ENCODE results near the gene IL10RB. TPM values are rescaled to one million over a fixed set of nuclear protein-coding genes. Genes with fewer than 3 reads are reported as not detected.
"Not testable (repeated sequence)": the region's sequence is repeated elsewhere in the genome, so short reads cannot be mapped to it uniquely, and the experiment has no call there.

IL10RB gene
- total and polyA plus RNA-seq, 2 donors (not counting 1 experiment from before 2014, with no cell fraction given), result 29.3 to 32.5 TPM

DNA sequence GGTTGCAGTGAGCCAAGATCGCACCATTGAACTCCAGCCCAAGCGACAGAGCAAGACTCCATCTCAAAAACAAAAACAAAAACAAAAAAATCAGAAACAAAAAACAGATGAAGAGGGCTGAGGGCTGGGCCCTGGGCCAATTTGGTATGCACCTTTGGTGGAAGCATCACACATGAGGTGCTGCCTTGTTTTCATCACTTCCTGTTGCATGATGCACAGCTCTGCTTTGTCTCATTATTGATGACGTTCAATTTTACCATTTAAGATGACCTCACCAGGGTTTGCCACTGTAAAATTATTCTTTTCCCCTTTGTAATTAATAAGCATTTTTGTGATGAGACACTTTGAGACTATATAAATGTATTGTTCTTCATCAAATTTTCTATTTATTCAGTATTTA lies 46.2 kb upstream of the IL10RB start:
- Mint-ChIP-seq H3K4me1 (peaks cover 38% of the 10 kb centered on the region), H3K27me3 (no peaks in the 10 kb centered on the region), H3K4me3 (no peak overlapping the region), H3K9me3 (ENCODE audit: insufficient read depth) (peaks cover 4% of the 10 kb centered on the region), H3K27ac (no peak overlapping the region)
- DNase-seq, result no peak
- CTCF ChIA-PET, result interaction anchor here (1.9 kb wide), 1 partner anchor 141 kb away, joined by 5 read pairs; no protein-coding TSS in a partner anchor
- no peaks in the 10 kb centered on the region for H3K27me3 ChIP-seq (replicated peaks in 1 of 4; ENCODE audit: control extremely low read depth in 1 of 4, control insufficient read depth in 3 of 4, insufficient read depth in 4 of 4, low read length in 3 of 4)
- intact Hi-C loops (cut with micrococcal nuclease), result no loop called here
- H3K79me2 ChIP-seq (ENCODE audit: control insufficient read depth, insufficient read depth, low read length), result no peaks in the 10 kb centered on the region
- no peak overlapping the region for H3K4me3 ChIP-seq (ENCODE audit: control extremely low read depth in 1 of 5, extremely low read depth in 1 of 5, insufficient read depth in 1 of 5, low read depth in 2 of 5, low read length in 4 of 5)
- no peak overlapping the region for H3K9ac ChIP-seq (ENCODE audit: low read length)
- no peak overlapping the region for H2AFZ ChIP-seq (ENCODE audit: insufficient read depth, low read depth, low read length, poor library complexity, severe bottlenecking)
- POLR2A ChIA-PET, result no interaction called here
- H3K36me3 ChIP-seq (replicated peaks in 1 of 2; ENCODE audit: control extremely low read depth in 1 of 2, control insufficient read depth in 1 of 2, extremely low read depth in 1 of 2, insufficient read depth in 2 of 2, low read length in 1 of 2), result no peaks in the 10 kb centered on the region
- TF ChIP-seq CTCF (IDR thresholded peaks at IDR 0.05) (no peak), EZH2 (IDR thresholded peaks at IDR 0.05; ENCODE audit: borderline replicate concordance, insufficient read depth, low read depth, low read length, poor library complexity, severe bottlenecking) (no peak)
- peaks cover 27% of the 10 kb centered on the region in 2 donors for H3K4me1 ChIP-seq (ENCODE audit: control insufficient read depth in 2 of 2, insufficient read depth in 2 of 2, low read length in 2 of 2)
- no CpG with 5 or more reads among the region's 3 CpGs for WGBS (ENCODE audit: insufficient coverage)
- ATAC-seq (ENCODE audit: low read depth), result no peak
- H3K9me3 ChIP-seq (ENCODE audit: control extremely low read depth in 1 of 3, control insufficient read depth in 2 of 3, insufficient read depth in 1 of 3, low read length in 2 of 3), result no peaks in the 10 kb centered on the region
- no peaks in the 10 kb centered on the region for H4K20me1 ChIP-seq (ENCODE audit: control insufficient read depth, insufficient read depth, low read length, poor library complexity, severe bottlenecking)
- H3K27ac ChIP-seq (ENCODE audit: low read length in 2 of 2), result no peak overlapping the region
- H3K4me2 ChIP-seq (replicated peaks; ENCODE audit: low read depth, low read length, poor library complexity, severe bottlenecking), result no peak overlapping the region

DNA sequence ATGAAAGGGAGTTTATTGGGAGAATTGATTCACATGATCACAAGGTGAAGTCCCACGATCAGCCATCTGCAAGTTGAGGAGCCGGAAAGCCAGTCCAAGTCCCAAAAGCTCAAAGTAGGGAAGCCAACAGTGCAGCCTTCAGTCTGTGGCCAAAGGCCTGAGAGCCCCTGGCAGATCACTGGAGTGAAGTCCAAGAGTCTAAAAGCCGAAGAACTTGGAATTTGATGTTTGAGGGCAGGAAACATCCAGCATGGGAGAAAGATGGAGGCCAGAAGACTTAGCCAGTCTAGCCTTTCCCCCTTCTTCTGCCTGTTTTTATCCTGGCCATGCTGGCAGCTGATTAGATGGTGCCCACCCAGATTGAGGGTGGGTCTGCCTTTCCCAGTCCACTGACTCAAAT lies 40.8 kb upstream of the IL10RB start:
- H3K27ac Mint-ChIP-seq, result not testable (repeated sequence)
- CTCF ChIA-PET, result interaction anchor here (2.8 kb wide), 1 partner anchor 29 kb away, joined by 14 read pairs; no protein-coding TSS in a partner anchor

More for the DNA sequence above, 40.8 kb upstream of the IL10RB start:
- H2AFZ ChIP-seq (ENCODE audit: insufficient read depth, low read depth, low read length, poor library complexity, severe bottlenecking); ATAC-seq (ENCODE audit: low read depth); H3K9me3 Mint-ChIP-seq (ENCODE audit: insufficient read depth); H4K20me1 ChIP-seq (ENCODE audit: control insufficient read depth, insufficient read depth, low read length, poor library complexity, severe bottlenecking); H3K9me3 ChIP-seq (ENCODE audit: control extremely low read depth in 1 of 3, control insufficient read depth in 2 of 3, insufficient read depth in 1 of 3, low read length in 2 of 3); H3K4me1 Mint-ChIP-seq; H3K27me3 Mint-ChIP-seq; intact Hi-C loops (cut with micrococcal nuclease); H3K27me3 ChIP-seq (replicated peaks in 1 of 4; ENCODE audit: control extremely low read depth in 1 of 4, control insufficient read depth in 3 of 4, insufficient read depth in 4 of 4, low read length in 3 of 4); H3K4me3 Mint-ChIP-seq; POLR2A ChIA-PET; H3K9ac ChIP-seq (ENCODE audit: low read length); H3K4me1 ChIP-seq (ENCODE audit: control insufficient read depth in 2 of 2, insufficient read depth in 2 of 2, low read length in 2 of 2); DNase-seq; H3K27ac ChIP-seq (ENCODE audit: low read length in 2 of 2); H3K4me3 ChIP-seq (ENCODE audit: control extremely low read depth in 1 of 5, extremely low read depth in 1 of 5, insufficient read depth in 1 of 5, low read depth in 2 of 5, low read length in 4 of 5); H3K4me2 ChIP-seq (replicated peaks; ENCODE audit: low read depth, low read length, poor library complexity, severe bottlenecking); H3K36me3 ChIP-seq (replicated peaks in 1 of 2; ENCODE audit: control extremely low read depth in 1 of 2, control insufficient read depth in 1 of 2, extremely low read depth in 1 of 2, insufficient read depth in 2 of 2, low read length in 1 of 2): not testable (repeated sequence)
- H3K79me2 ChIP-seq (ENCODE audit: control insufficient read depth, insufficient read depth, low read length), result peaks cover 20% of the 10 kb centered on the region
- WGBS (ENCODE audit: insufficient coverage), result 100% methylated on average over 3 of the region's 3 CpGs
